Endothelial cell of umbilical vein (primary cell): Measurements from ENCODE around the gene GDE1. TPM values are rescaled to one million over a fixed set of nuclear protein-coding genes. Genes with fewer than 3 reads are reported as not detected.

Experiments
- BruUV-seq: library from RNA; stranded (reverse); fragments of 400-500 nt; replicated peaks from 2 replicates; lab custom pipeline; 2021; lab: Mats Ljungman, UMichigan
- CTCF ChIA-PET: fragments of 300-600, 350-600 bp; sonication (Branson Sonifier 250); formaldehyde crosslinking; loops from one replicate; lab custom pipeline; 2021; ENCODE audit warnings: antibody characterized with exemption, inconsistent platforms; lab: Charles Lee
- POLR2A ChIA-PET: fragments of 300-600, 350-600 bp; sonication (Branson Sonifier 250); formaldehyde crosslinking; loops from one replicate; lab custom pipeline; 2021; ENCODE audit warnings: antibody characterized with exemption, inconsistent platforms; lab: Charles Lee
- DNase-seq: peaks from one replicate; pipeline ENCODE4 v3.0.0-alpha.2; 2011; ENCODE audit warnings: low read depth, low spot score
- FAIRE-seq: peaks from 2 replicates; lab custom pipeline; 2011; peaks lifted over from hg19 to GRCh38; lab: Jason Lieb, UNC
- H2AFZ ChIP-seq: 2 replicates; pipeline ENCODE4 v1.6.0; 2012; ENCODE audit warnings: low read depth, low read length, control low read depth, inconsistent platforms
- H3K27ac ChIP-seq: 2 replicates; pipeline ENCODE4 v1.5.1; 2011; ENCODE audit warnings: low read depth, mild to moderate bottlenecking, control low read depth, low read length, moderate library complexity; ENCODE audit not compliant: insufficient read depth
- H3K27me3 ChIP-seq, 2 experiments: 2 replicates each; pipeline versions ENCODE4 v1.6.0 to v1.6.1; 2011; ENCODE audit warnings: low read length in 2 of 2, mixed read lengths in 1 of 2; ENCODE audit not compliant: control insufficient read depth in 2 of 2, insufficient read depth in 2 of 2
- H3K36me3 ChIP-seq, 2 experiments: 2 replicates in 1 of 2; 3 replicates in 1 of 2; pipeline ENCODE4 v1.5.1; 2011; ENCODE audit warnings: low read length in 2 of 2, mild to moderate bottlenecking in 1 of 2, moderate library complexity in 1 of 2; ENCODE audit not compliant: control insufficient read depth in 2 of 2, insufficient read depth in 2 of 2; ENCODE audit errors: extremely low read depth in 1 of 2
- H3K4me1 ChIP-seq: 3 replicates; pipeline ENCODE4 v1.5.1; 2011; ENCODE audit warnings: mild to moderate bottlenecking, low read length; ENCODE audit not compliant: control insufficient read depth, insufficient read depth; ENCODE audit errors: extremely low read depth
- H3K4me2 ChIP-seq: 2 replicates; pipeline ENCODE4 v1.6.1; 2011; ENCODE audit warnings: low read length, control low read depth, mixed read lengths; ENCODE audit not compliant: insufficient read depth
- H3K4me3 ChIP-seq, 3 experiments: fragments of 200-600 bp in 1 of 3; sonication (generic), shearing (Covaris generic) in 1 of 3; replicated peaks in 1 of 3; 2 replicates each; pipeline ENCODE4 v1.5.1; 2011 to 2016; ENCODE audit warnings: control low read depth in 3 of 3, low read length in 3 of 3, mild to moderate bottlenecking in 2 of 3, inconsistent platforms in 1 of 3, low read depth in 1 of 3, moderate library complexity in 1 of 3; ENCODE audit not compliant: insufficient read depth in 1 of 3
- H3K79me2 ChIP-seq: 2 replicates; pipeline ENCODE4 v1.6.0; 2012; ENCODE audit warnings: low read length, inconsistent platforms; ENCODE audit not compliant: control insufficient read depth, insufficient read depth
- H3K9ac ChIP-seq: replicated peaks from 2 replicates; pipeline ENCODE3; 2011; ENCODE audit warnings: low read length, control low read depth; ENCODE audit not compliant: insufficient read depth; ENCODE audit errors: extremely low read depth
- H3K9me1 ChIP-seq: replicated peaks from 3 replicates; pipeline ENCODE4 v1.6.0; 2011; ENCODE audit warnings: mild to moderate bottlenecking, low read length; ENCODE audit not compliant: control insufficient read depth, insufficient read depth; ENCODE audit errors: extremely low read depth
- H3K9me3 ChIP-seq: replicated peaks from 2 replicates; pipeline ENCODE4 v1.5.1; 2012; ENCODE audit warnings: low read length, inconsistent platforms; ENCODE audit not compliant: control insufficient read depth, insufficient read depth
- H4K20me1 ChIP-seq: replicated peaks from 2 replicates; pipeline ENCODE3; 2011; ENCODE audit warnings: mild to moderate bottlenecking, low read length; ENCODE audit not compliant: control insufficient read depth, insufficient read depth; ENCODE audit errors: extremely low read depth
- CTCF ChIP-seq, 2 donors: IDR thresholded peaks; 1 replicate in 1 of 2; 2 replicates in 1 of 2; pipeline ENCODE4 v1.5.1; 2011; ENCODE audit warnings: low read length in 2 of 2, mild to moderate bottlenecking in 2 of 2, moderate library complexity in 2 of 2, control low read depth in 1 of 2, inconsistent platforms in 1 of 2, low read depth in 1 of 2; ENCODE audit not compliant: insufficient read depth in 1 of 2; ENCODE audit errors: extremely low read depth in 1 of 2
- EZH2 ChIP-seq: IDR thresholded peaks from 2 replicates; pipeline ENCODE4 v1.6.1; 2012; ENCODE audit warnings: borderline replicate concordance, low read depth, mild to moderate bottlenecking, moderate library complexity, low read length, inconsistent platforms; ENCODE audit not compliant: severe bottlenecking
- FOS ChIP-seq: IDR thresholded peaks from 2 replicates; pipeline ENCODE4 v1.6.1; 2011; ENCODE audit warnings: mild to moderate bottlenecking, low read length, moderate library complexity, borderline replicate concordance; ENCODE audit not compliant: insufficient read depth
- GATA2 ChIP-seq: IDR thresholded peaks from 2 replicates; pipeline ENCODE4 v1.7.0; 2011; ENCODE audit warnings: low read depth, mild to moderate bottlenecking, moderate library complexity, mixed read lengths, low read length; ENCODE audit not compliant: insufficient read length, insufficient read depth
- JUN ChIP-seq: IDR thresholded peaks from 2 replicates; pipeline ENCODE4 v1.6.1; 2011; ENCODE audit warnings: borderline replicate concordance, low read depth; ENCODE audit not compliant: insufficient read length, insufficient read depth
- MAX ChIP-seq: IDR thresholded peaks from 2 replicates; pipeline ENCODE4 v1.6.1; 2011; ENCODE audit not compliant: insufficient read depth, insufficient read length
- MYC ChIP-seq: IDR thresholded peaks from one replicate; pipeline ENCODE4 v1.6.1; 2011; ENCODE audit warnings: mild to moderate bottlenecking, low read depth, low read length
- POLR2A ChIP-seq: IDR thresholded peaks from 2 replicates; pipeline ENCODE4 v1.6.1; 2012; ENCODE audit warnings: low read depth, mild to moderate bottlenecking, control low read depth, low read length
- POLR2AphosphoS5 ChIP-seq: IDR thresholded peaks from 2 replicates; pipeline ENCODE4 v1.6.1; 2012; ENCODE audit warnings: low read depth, mild to moderate bottlenecking, control low read depth, low read length, moderate library complexity; ENCODE audit not compliant: insufficient read depth
- dilution Hi-C: fragments of 300-500 bp; cut with MboI; formaldehyde crosslinking; loops from one replicate; pipeline ENCODE4 v1.15.0; 2019; ENCODE audit warnings: low sequenced_read_pairs; ENCODE audit not compliant: extremely low pct_ligation_motif_present
- intact Hi-C: fragments of 100-400 bp; cut with micrococcal nuclease; formaldehyde crosslinking; loops from one replicate; pipeline ENCODE4 v1.10.0; 2022
- polyA plus RNA-seq, 4 experiments: library from polyadenylated mRNA; depleted of rRNA in 3 of 4; stranded (reverse) in 3 of 4; unstranded in 1 of 4; fragments of >200 nt; gene quantifications; 2 replicates each; pipeline versions ENCODE4 v1.2.1 to v1.2.3, GENCODE V29; 2011 to 2012; ENCODE audit warnings: missing spikeins in 1 of 4
- total RNA-seq: library from RNA; stranded (reverse); gene quantifications from 2 replicates; pipeline ENCODE4 v1.2.3, GENCODE V29; 2021

Gene GDE1
- total and polyA plus RNA-seq, 2 donors (not counting 3 experiments of a cell fraction or from before 2014, with no cell fraction given): 34.9 to 50.5 TPM

GRCh38 chr16:19479302-19479721 is 42.6 kb downstream of the GDE1 start:
- no peak for FAIRE-seq
- CTCF ChIA-PET: no interaction called here

More at GRCh38 chr16:19479302-19479721, 42.6 kb downstream of the GDE1 start:
- dilution Hi-C loops (no loop called here), intact Hi-C loops (no loop called here)
- Histone ChIP-seq H3K27ac (no peak overlapping the region), H4K20me1 (no peaks in the 10 kb centered on the region), H3K4me2 (no peak overlapping the region), H2AFZ (no peak overlapping the region), H3K9me1 (no peaks in the 10 kb centered on the region), H3K27me3 (no peaks in the 10 kb centered on the region), H3K79me2 (no peaks in the 10 kb centered on the region), H3K9ac (no peak overlapping the region), H3K4me1 (no peaks in the 10 kb centered on the region), H3K9me3 (no peaks in the 10 kb centered on the region), H3K36me3 (no peaks in the 10 kb centered on the region), H3K4me3 (no peak overlapping the region)
- POLR2A ChIA-PET: interaction anchor here (0.6 kb wide), 1 partner anchor 372 kb away, joined by 5 read pairs; no protein-coding TSS in a partner anchor
- BruUV-seq: no TSS peak
- TF ChIP-seq POLR2A (no peak), GATA2 (no peak), POLR2AphosphoS5 (no peak), MAX (no peak), EZH2 (no peak), MYC (no peak), FOS (no peak), CTCF (IDR thresholded peaks at IDR 0.05; ENCODE audit: extremely low read depth in 1 of 2, insufficient read depth in 1 of 2, low read depth in 1 of 2, low read length in 2 of 2) (no peak), JUN (no peak)
- DNase-seq: no peak
